ENCODE results near the gene AKAP5.
"Not testable (repeated sequence)": the region's sequence is repeated elsewhere in the genome, so short reads cannot be mapped to it uniquely, and the experiment has no call there.

AKAP5 gene

GRCh38 chr14:64503434-64504309, 38.4 kb downstream of the AKAP5 start, which contains the start of gene ZBTB25:
ZBTB25 (minus strand) TSS chr14:64503838; CDS start chr14:64490533, 13,305 bp downstream.
- DNase-seq: peak; percentile 96

GRCh38 chr14:64504310-64504896, 39.1 kb downstream of the AKAP5 start, which contains the start of gene ZBTB1:
ZBTB1 (plus strand) TSS chr14:64504770; CDS start chr14:64521505, 16,735 bp downstream.
- DNase-seq: peak; percentile 90

GRCh38 chr14:64504897-64505794, 39.8 kb downstream of the AKAP5 start:
- peak; percentile 91 for DNase-seq

- DNase-seq: no peak
Measured at GRCh38 chr14:64506721-64507120, 41.4 kb downstream of the AKAP5 start.

- no peak for DNase-seq
Measured at GRCh38 chr14:64507376-64508156, 42.3 kb downstream of the AKAP5 start.

GRCh38 chr14:64508215-64508776, 43.0 kb downstream of the AKAP5 start:
- no peak for DNase-seq

GRCh38 chr14:64509036-64509435, 43.7 kb downstream of the AKAP5 start:
- DNase-seq: no peak

GRCh38 chr14:64510825-64511671, 45.7 kb downstream of the AKAP5 start:
- DNase-seq: peak; percentile 57

GRCh38 chr14:64513271-64513670, 48.0 kb downstream of the AKAP5 start:
- no peak for DNase-seq

- DNase-seq: no peak
Measured at GRCh38 chr14:64515053-64515452, 49.8 kb downstream of the AKAP5 start.

- DNase-seq: no peak
Measured at GRCh38 chr14:64516969-64517368, 51.7 kb downstream of the AKAP5 start.

GRCh38 chr14:64517667-64518066, 52.4 kb downstream of the AKAP5 start:
- DNase-seq: not testable (repeated sequence)

- DNase-seq: no peak
Measured at GRCh38 chr14:64518229-64518628, 52.9 kb downstream of the AKAP5 start.

GRCh38 chr14:64520699-64521098, 55.4 kb downstream of the AKAP5 start:
- DNase-seq: no peak

GRCh38 chr14:64522591-64523355, 57.5 kb downstream of the AKAP5 start:
- no peak for DNase-seq

Data from fibroblast of skin of right quadriceps (primary cell).